ENCODE measurements around the gene PHACTR3.

Gene PHACTR3

GRCh38 chr20:59671661-59672471 lies 67.5 kb downstream of the PHACTR3 start:
- TF ChIP-seq EZH2phosphoT487 (IDR thresholded peaks at IDR 0.05; ENCODE audit: low read length) (no peak), CTCF (IDR thresholded peaks at IDR 0.05; ENCODE audit: low read length) (no peak), EZH2 (optimal IDR thresholded peaks at IDR 0.05; ENCODE audit: low read depth, low read length) (no peak)
- Histone ChIP-seq H2AFZ (ENCODE audit: low read length) (no peak overlapping the region), H3K36me3 (replicated peaks; ENCODE audit: insufficient read depth, low read length) (no peaks in the 10 kb centered on the region), H3K27me3 (replicated peaks; ENCODE audit: insufficient read depth, low read length) (peaks cover 76% of the 10 kb centered on the region), H3K27ac (ENCODE audit: low read length) (no peak overlapping the region), H3K9me3 (replicated peaks; ENCODE audit: insufficient read depth, low read length) (no peaks in the 10 kb centered on the region), H4K20me1 (ENCODE audit: insufficient read depth, low read length) (no peaks in the 10 kb centered on the region), H3K79me2 (ENCODE audit: low read length) (no peaks in the 10 kb centered on the region), H3K4me3 (ENCODE audit: low read length) (no peak overlapping the region), H3K9ac (ENCODE audit: low read length) (no peak overlapping the region), H3F3A (ENCODE audit: insufficient read depth, low read length) (no peaks in the 10 kb centered on the region), H3K9me2 (replicated peaks; ENCODE audit: insufficient read depth, low read length) (no peaks in the 10 kb centered on the region), H3K4me2 (ENCODE audit: low read depth, low read length) (no peak overlapping the region), H3K4me1 (ENCODE audit: low read length) (no peaks in the 10 kb centered on the region)
- no peak for DNase-seq

- Histone ChIP-seq H3K36me3 (replicated peaks; ENCODE audit: insufficient read depth, low read length) (no peaks in the 10 kb centered on the region), H3F3A (ENCODE audit: insufficient read depth, low read length) (no peaks in the 10 kb centered on the region), H3K79me2 (ENCODE audit: low read length) (no peaks in the 10 kb centered on the region), H3K4me3 (ENCODE audit: low read length) (no peak overlapping the region), H4K20me1 (ENCODE audit: insufficient read depth, low read length) (no peaks in the 10 kb centered on the region), H3K9me2 (replicated peaks; ENCODE audit: insufficient read depth, low read length) (no peaks in the 10 kb centered on the region), H3K9ac (ENCODE audit: low read length) (no peak overlapping the region), H3K4me2 (ENCODE audit: low read depth, low read length) (no peak overlapping the region), H3K9me3 (replicated peaks; ENCODE audit: insufficient read depth, low read length) (no peaks in the 10 kb centered on the region), H3K27ac (ENCODE audit: low read length) (no peak overlapping the region), H3K27me3 (replicated peaks; ENCODE audit: insufficient read depth, low read length) (peaks cover 78% of the 10 kb centered on the region), H2AFZ (ENCODE audit: low read length) (no peak overlapping the region), H3K4me1 (ENCODE audit: low read length) (no peaks in the 10 kb centered on the region)
- DNase-seq, result no peak
- TF ChIP-seq EZH2phosphoT487 (IDR thresholded peaks at IDR 0.05; ENCODE audit: low read length) (no peak), CTCF (IDR thresholded peaks at IDR 0.05; ENCODE audit: low read length) (no peak), EZH2 (optimal IDR thresholded peaks at IDR 0.05; ENCODE audit: low read depth, low read length) (no peak)
These were observed 68.2 kb downstream of the PHACTR3 start for GRCh38 chr20:59672576-59672975.

- peaks cover 79% of the 10 kb centered on the region for H3K27me3 ChIP-seq (replicated peaks; ENCODE audit: insufficient read depth, low read length)
These were observed 69.1 kb downstream of the PHACTR3 start for GRCh38 chr20:59673288-59673997.

More at GRCh38 chr20:59673288-59673997, 69.1 kb downstream of the PHACTR3 start:
- no peak for DNase-seq
- no peaks in the 10 kb centered on the region for H3K4me1 ChIP-seq (ENCODE audit: low read length)
- H3K27ac ChIP-seq (ENCODE audit: low read length), result no peak overlapping the region
- no peak for TF ChIP-seq CTCF (IDR thresholded peaks at IDR 0.05; ENCODE audit: low read length)
- no peak for TF ChIP-seq EZH2phosphoT487 (IDR thresholded peaks at IDR 0.05; ENCODE audit: low read length)
- TF ChIP-seq EZH2 (optimal IDR thresholded peaks at IDR 0.05; ENCODE audit: low read depth, low read length), result no peak
- H3K9ac ChIP-seq (ENCODE audit: low read length), result no peak overlapping the region
- no peak overlapping the region for H3K4me3 ChIP-seq (ENCODE audit: low read length)
- no peaks in the 10 kb centered on the region for H3K9me3 ChIP-seq (replicated peaks; ENCODE audit: insufficient read depth, low read length)
- no peak overlapping the region for H3K4me2 ChIP-seq (ENCODE audit: low read depth, low read length)
- no peaks in the 10 kb centered on the region for H3F3A ChIP-seq (ENCODE audit: insufficient read depth, low read length)
- no peaks in the 10 kb centered on the region for H3K9me2 ChIP-seq (replicated peaks; ENCODE audit: insufficient read depth, low read length)
- no peak overlapping the region for H2AFZ ChIP-seq (ENCODE audit: low read length)
- no peaks in the 10 kb centered on the region for H3K36me3 ChIP-seq (replicated peaks; ENCODE audit: insufficient read depth, low read length)
- no peaks in the 10 kb centered on the region for H4K20me1 ChIP-seq (ENCODE audit: insufficient read depth, low read length)
- H3K79me2 ChIP-seq (ENCODE audit: low read length), result no peaks in the 10 kb centered on the region

All from MM.1S (cell line).